Peyer's patch (tissue), 4 donors: ENCODE data around the gene PAM16. TPM values are rescaled to one million over a fixed set of nuclear protein-coding genes. Genes with fewer than 3 reads are reported as not detected.

ENCODE experiments used
- DNase-seq, 3 donors: peaks; one replicate each; pipeline ENCODE4 v3.0.0-alpha.2; 2017 to 2019
- H3K27ac ChIP-seq, 4 donors: fragments of 200-600 bp; sonication (generic); one replicate each; pipeline ENCODE4 v1.5.1; 2016 to 2019
- H3K27me3 ChIP-seq, 2 donors: fragments of 200-600 bp; sonication (generic); one replicate each; pipeline ENCODE4 v1.5.1; 2019
- H3K36me3 ChIP-seq, 3 donors: fragments of 200-600 bp; sonication (generic); one replicate each; pipeline ENCODE4 v1.5.1; 2016 to 2019
- H3K4me1 ChIP-seq, 4 donors: fragments of 200-600 bp; sonication (generic); one replicate each; pipeline ENCODE4 v1.5.1; 2016 to 2019
- H3K4me3 ChIP-seq, 4 donors: fragments of 200-600 bp; sonication (generic); 1 replicate in 3 of 4; 2 replicates in 1 of 4; pipeline ENCODE4 v1.5.1; 2016 to 2019; ENCODE audit warnings: mild to moderate bottlenecking in 1 of 4
- H3K9me3 ChIP-seq, 4 donors: fragments of 200-600 bp; sonication (generic); one replicate each; pipeline ENCODE4 v1.5.1; 2016 to 2019; ENCODE audit warnings: mild to moderate bottlenecking in 1 of 4
- CTCF ChIP-seq, 6 experiments: fragments of 450-650 bp in 4 of 6; fragments of 200-600 bp in 2 of 6; sonication (generic) in 1 of 6; IDR thresholded peaks; one replicate each; pipeline ENCODE4 v1.5.1; 2017 to 2019; ENCODE audit warnings: antibody characterized with exemption in 6 of 6, mild to moderate bottlenecking in 3 of 6, moderate library complexity in 1 of 6
- POLR2A ChIP-seq, 2 donors: fragments of 450-650 bp; IDR thresholded peaks; one replicate each; pipeline ENCODE4 v1.5.1; 2017; ENCODE audit warnings: antibody characterized with exemption in 2 of 2, mild to moderate bottlenecking in 2 of 2, moderate library complexity in 2 of 2
- total RNA-seq, 4 donors: library from RNA; depleted of rRNA; stranded (reverse); fragments of >200 nt; gene quantifications; one replicate each; pipeline ENCODE4 v1.1.0, GENCODE V29; 2016

Gene PAM16
- total RNA-seq, 4 donors from 2014 or later: 18.2 to 61.4 (median 49.3) TPM

GRCh38 chr16:4332083-4332482, 19.0 kb downstream of the PAM16 start:
- peak in 1 of 3 donors; percentile 35 for DNase-seq
- no peaks in the 10 kb centered on the region for H3K9me3 ChIP-seq
- H3K27ac ChIP-seq: no peak overlapping the region
- TF ChIP-seq CTCF (IDR thresholded peaks at IDR 0.05) (no peak), POLR2A (IDR thresholded peaks at IDR 0.05) (no peak)
- H3K36me3 ChIP-seq: no peaks in the 10 kb centered on the region
- H3K4me1 ChIP-seq: peaks cover 0 to 22% (median 13%) of the 10 kb centered on the region in 4 donors
- H3K27me3 ChIP-seq: no peaks in the 10 kb centered on the region
- no peak overlapping the region for H3K4me3 ChIP-seq

GRCh38 chr16:4330277-4330874, 20.7 kb downstream of the PAM16 start:
- peak; percentile 85 to 99 (median 96) for TF ChIP-seq CTCF (IDR thresholded peaks at IDR 0.05)
- TF ChIP-seq POLR2A (IDR thresholded peaks at IDR 0.05): no peak
- H3K36me3 ChIP-seq: no peaks in the 10 kb centered on the region
- H3K27ac ChIP-seq: no peak overlapping the region
- peaks cover 0 to 25% (median 13%) of the 10 kb centered on the region in 4 donors for H3K4me1 ChIP-seq
- peak; percentile 77 to 91 (median 89) for DNase-seq
- H3K27me3 ChIP-seq: no peaks in the 10 kb centered on the region
- no peak overlapping the region for H3K4me3 ChIP-seq
- no peaks in the 10 kb centered on the region for H3K9me3 ChIP-seq

- Histone ChIP-seq H3K4me3 (no peak overlapping the region), H3K36me3 (no peaks in the 10 kb centered on the region), H3K27ac (peak overlapping the region; percentile 25 to 85 (median 73)), H3K27me3 (no peaks in the 10 kb centered on the region), H3K4me1 (peaks cover 0 to 36% (median 13%) of the 10 kb centered on the region in 4 donors), H3K9me3 (no peaks in the 10 kb centered on the region)
- TF ChIP-seq CTCF (IDR thresholded peaks at IDR 0.05) (no peak), POLR2A (IDR thresholded peaks at IDR 0.05) (no peak)
- DNase-seq: no peak
Measured at GRCh38 chr16:4328782-4329775, 22.0 kb downstream of the PAM16 start.

- H3K4me3 ChIP-seq: peak overlapping the region; percentile 19 to 51 (median 51)
- H3K9me3 ChIP-seq: no peaks in the 10 kb centered on the region
- no peaks in the 10 kb centered on the region for H3K27me3 ChIP-seq
- no peaks in the 10 kb centered on the region for H3K36me3 ChIP-seq
- peaks cover 0 to 38% (median 13%) of the 10 kb centered on the region in 4 donors for H3K4me1 ChIP-seq
- TF ChIP-seq CTCF (IDR thresholded peaks at IDR 0.05) (peak in 4 of 6 experiments; percentile 46 to 55 (median 50)), POLR2A (IDR thresholded peaks at IDR 0.05) (no peak)
- peak; percentile 53 to 79 (median 72) for DNase-seq
- H3K27ac ChIP-seq: peak overlapping the region; percentile 25 to 85 (median 73)
Measured at GRCh38 chr16:4328046-4328781, 22.9 kb downstream of the PAM16 start.

- DNase-seq: no peak
- Histone ChIP-seq H3K36me3 (no peaks in the 10 kb centered on the region), H3K27ac (peak overlapping the region; percentile 21 to 85 (median 73)), H3K27me3 (no peaks in the 10 kb centered on the region), H3K9me3 (no peaks in the 10 kb centered on the region), H3K4me3 (peak overlapping the region; percentile 19 to 51 (median 51)), H3K4me1 (peaks cover 0 to 38% (median 13%) of the 10 kb centered on the region in 4 donors)
- no peak for TF ChIP-seq CTCF (IDR thresholded peaks at IDR 0.05)
- TF ChIP-seq POLR2A (IDR thresholded peaks at IDR 0.05): no peak
Measured at GRCh38 chr16:4327386-4328045, 23.6 kb downstream of the PAM16 start.
